DMS 273 (cell line): Measurements from ENCODE around the gene EHD2.
A peak's percentile ranks its signal among the peaks of the same experiment; 100 is the strongest.
"Not testable (repeated sequence)": the region's sequence is repeated elsewhere in the genome, so short reads cannot be mapped to it uniquely, and the experiment has no call there.

Source experiments
- DNase-seq: peaks from one replicate; lab custom pipeline; 2025; ENCODE audit not compliant: unreplicated experiment; lab: John Stamatoyannopoulos, UW

The EHD2 gene

GRCh38 chr19:47745010-47745901 lies 32.0 kb downstream of the EHD2 start, which contains the start of gene NOP53:
Gene NOP53 (plus strand): TSS chr19:47745546. CDS start chr19:47745560, 14 bp downstream.
- peak; percentile 98 for DNase-seq

- DNase-seq = not testable (repeated sequence)
Observed at GRCh38 chr19:47746129-47746528, 32.9 kb downstream of the EHD2 start.

- DNase-seq = no peak
Observed at GRCh38 chr19:47749326-47749725, 36.1 kb downstream of the EHD2 start.

- no peak for DNase-seq
Observed at GRCh38 chr19:47750752-47751151, 37.5 kb downstream of the EHD2 start.

GRCh38 chr19:47752440-47753211 lies 39.4 kb downstream of the EHD2 start:
- DNase-seq = no peak

GRCh38 chr19:47754206-47755064 lies 41.2 kb downstream of the EHD2 start:
- DNase-seq = no peak

GRCh38 chr19:47755065-47755761 lies 42.0 kb downstream of the EHD2 start:
- DNase-seq = no peak

GRCh38 chr19:47755762-47756626 lies 42.8 kb downstream of the EHD2 start:
- no peak for DNase-seq

- DNase-seq = no peak
Observed at GRCh38 chr19:47756627-47756929, 43.4 kb downstream of the EHD2 start.

GRCh38 chr19:47756953-47757608 lies 43.9 kb downstream of the EHD2 start:
- DNase-seq = no peak

- no peak for DNase-seq
Observed at GRCh38 chr19:47757617-47758442, 44.6 kb downstream of the EHD2 start.

- DNase-seq = no peak
Observed at GRCh38 chr19:47758443-47758804, 45.2 kb downstream of the EHD2 start.

- no peak for DNase-seq
Observed at GRCh38 chr19:47760632-47760999, 47.4 kb downstream of the EHD2 start.

- DNase-seq = no peak
Observed at GRCh38 chr19:47761566-47761965, 48.3 kb downstream of the EHD2 start.

GRCh38 chr19:47762151-47762550 lies 48.9 kb downstream of the EHD2 start:
- no peak for DNase-seq

- DNase-seq = no peak
Observed at GRCh38 chr19:47762615-47763308, 49.5 kb downstream of the EHD2 start.

- not testable (repeated sequence) for DNase-seq
Observed at GRCh38 chr19:47764705-47765104, 51.5 kb downstream of the EHD2 start.
